Right lobe of liver (tissue), 4 donors: ENCODE results near the gene ABCF1.

Experiments
- POLR2A ChIP-seq: fragments of 450-650 bp; IDR thresholded peaks from one replicate; pipeline ENCODE4 v1.6.1; 2017; ENCODE audit warnings: antibody characterized with exemption, mild to moderate bottlenecking
- TF ChIP-seq, protein P1 (sequence below), 4 donors: fragments of 200-600 bp in 3 of 4; fragments of 450-650 bp in 1 of 4; IDR thresholded peaks; one replicate each; pipeline versions ENCODE4 v1.5.1 to v1.8.0; 2016 to 2022; ENCODE audit warnings: antibody characterized with exemption in 4 of 4, mild to moderate bottlenecking in 2 of 4
- donor health status: DM: no; HTN: no; CAD: no.
- donor health status: DM: no; HTN: no; CAD: no.
- donor health status: DM: no; HTN: yes; CAD: no.

DNA sequence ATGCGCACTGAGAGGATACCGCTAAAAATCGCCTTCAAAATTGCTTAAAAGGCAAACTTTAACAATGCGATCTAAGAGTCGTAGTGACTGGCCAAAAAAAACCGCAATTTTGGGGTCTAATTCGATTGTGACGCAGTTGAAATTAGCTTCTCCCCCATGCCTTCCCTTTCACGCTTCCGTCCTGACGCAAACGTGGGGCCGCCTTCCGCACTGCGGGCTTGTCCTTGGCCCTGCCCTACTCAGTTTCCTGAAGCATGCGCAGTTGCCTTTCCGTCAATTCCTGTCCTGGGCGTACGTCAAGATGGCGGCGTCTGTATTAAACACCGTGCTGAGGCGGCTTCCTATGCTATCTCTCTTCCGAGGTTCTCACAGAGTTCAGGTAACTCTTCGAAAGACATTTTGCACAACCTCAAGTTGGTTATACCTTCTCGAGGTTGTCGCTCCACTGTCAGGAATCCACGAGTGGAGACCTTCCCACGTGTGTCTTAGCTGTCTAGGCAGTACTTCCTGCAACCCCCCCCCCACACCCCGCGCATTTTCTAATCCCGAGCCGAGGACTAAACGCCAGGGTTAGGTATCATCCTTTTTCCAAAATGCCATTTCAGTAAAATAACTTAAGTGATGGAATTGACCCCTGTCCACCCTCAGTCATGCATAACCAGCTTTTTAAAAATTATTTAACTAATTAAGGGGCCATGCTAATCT, 46.5 kb downstream of the ABCF1 start, which contains the start of gene MRPS18B:
- peak; percentile 67 for TF ChIP-seq POLR2A
- TF ChIP-seq, protein P1, sequence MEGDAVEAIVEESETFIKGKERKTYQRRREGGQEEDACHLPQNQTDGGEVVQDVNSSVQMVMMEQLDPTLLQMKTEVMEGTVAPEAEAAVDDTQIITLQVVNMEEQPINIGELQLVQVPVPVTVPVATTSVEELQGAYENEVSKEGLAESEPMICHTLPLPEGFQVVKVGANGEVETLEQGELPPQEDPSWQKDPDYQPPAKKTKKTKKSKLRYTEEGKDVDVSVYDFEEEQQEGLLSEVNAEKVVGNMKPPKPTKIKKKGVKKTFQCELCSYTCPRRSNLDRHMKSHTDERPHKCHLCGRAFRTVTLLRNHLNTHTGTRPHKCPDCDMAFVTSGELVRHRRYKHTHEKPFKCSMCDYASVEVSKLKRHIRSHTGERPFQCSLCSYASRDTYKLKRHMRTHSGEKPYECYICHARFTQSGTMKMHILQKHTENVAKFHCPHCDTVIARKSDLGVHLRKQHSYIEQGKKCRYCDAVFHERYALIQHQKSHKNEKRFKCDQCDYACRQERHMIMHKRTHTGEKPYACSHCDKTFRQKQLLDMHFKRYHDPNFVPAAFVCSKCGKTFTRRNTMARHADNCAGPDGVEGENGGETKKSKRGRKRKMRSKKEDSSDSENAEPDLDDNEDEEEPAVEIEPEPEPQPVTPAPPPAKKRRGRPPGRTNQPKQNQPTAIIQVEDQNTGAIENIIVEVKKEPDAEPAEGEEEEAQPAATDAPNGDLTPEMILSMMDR (IDR thresholded peaks at IDR 0.05), result no peak
